GM18499 (cell line): ENCODE measurements around the gene IL4R.

Experiments used
- ATAC-seq: cut with Tn5 transposase; IDR thresholded peaks from one replicate; pipeline ENCODE4 v1.9.1; 2021; ENCODE audit warnings: moderate number of reproducible peaks; ENCODE audit not compliant: insufficient read depth, unreplicated experiment

The IL4R gene

DNA sequence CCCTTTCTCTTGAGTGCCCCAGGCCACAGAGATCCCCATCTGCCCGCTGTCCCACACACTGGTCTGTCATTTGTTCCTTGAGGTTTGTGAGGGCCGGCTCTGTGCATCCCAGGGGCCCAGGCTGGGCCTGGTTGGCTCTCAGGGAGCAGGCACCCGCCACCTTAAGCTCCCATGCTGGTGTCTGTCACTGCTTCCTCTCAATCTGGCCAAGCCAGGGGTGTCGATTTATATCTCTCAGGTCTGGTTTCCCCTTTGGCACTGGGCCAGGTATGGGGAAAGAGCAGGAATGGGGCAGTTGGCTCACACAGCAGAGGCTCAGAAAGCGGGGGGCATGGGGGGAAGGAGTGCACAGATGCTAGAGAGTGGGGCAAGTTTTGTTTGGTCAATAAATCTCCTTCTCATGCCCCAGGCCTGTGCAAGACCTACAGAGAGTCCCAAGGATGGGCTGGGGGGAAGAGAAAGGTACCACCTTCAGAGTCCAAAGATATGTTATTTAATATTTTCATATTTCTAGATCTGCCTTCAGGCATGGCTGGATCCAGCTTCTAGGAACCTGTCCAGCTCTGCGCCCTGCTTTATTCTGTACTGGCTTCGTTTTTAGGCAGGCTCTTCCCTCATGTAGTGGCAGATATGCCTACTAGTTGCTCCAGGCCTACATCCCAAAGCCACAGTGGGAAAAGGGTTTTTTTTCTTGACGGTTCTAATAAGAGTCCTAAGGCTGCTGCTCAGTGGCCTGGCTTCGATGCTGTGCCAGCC lies 34.3 kb downstream of the IL4R start:
- no peak for ATAC-seq

DNA sequence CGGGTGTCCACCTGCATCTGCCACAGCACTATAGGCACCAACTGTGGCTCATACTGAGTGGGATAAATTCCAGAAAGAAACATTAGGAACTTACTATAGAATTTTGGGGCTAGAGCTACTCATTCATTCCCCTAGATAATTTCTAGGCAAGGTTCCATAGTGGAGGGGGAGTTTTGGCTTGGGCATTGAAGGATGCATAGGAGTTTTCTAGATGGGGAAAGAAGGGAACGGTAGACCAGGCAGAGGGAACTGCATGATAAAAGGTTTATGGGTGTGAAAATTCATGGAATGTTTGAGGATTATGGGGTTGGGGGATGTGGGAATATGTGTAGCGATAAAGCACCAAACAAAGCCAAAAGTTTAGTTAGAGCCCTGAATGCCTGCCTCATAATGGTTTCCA lies 35.5 kb downstream of the IL4R start:
- no peak for ATAC-seq

DNA sequence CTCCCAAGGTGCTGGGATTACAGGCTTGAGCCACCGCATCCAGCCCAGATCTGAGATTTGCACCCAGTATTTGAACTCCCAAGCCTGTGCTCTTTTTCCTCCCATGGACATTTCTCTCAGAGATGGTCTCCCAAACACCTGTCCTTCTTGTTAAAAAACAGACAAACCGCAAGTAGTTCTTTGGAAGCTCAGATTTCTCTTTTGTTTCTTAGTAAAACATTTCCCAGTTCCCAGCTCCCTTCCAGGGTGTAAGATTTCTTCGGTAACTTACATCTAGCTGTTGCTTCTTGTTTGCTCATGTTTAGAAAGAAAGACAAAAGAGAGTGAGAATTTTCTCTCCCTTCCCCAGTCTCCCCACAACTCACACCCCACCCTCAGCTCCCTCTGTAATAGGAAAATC lies 36.2 kb downstream of the IL4R start:
- no peak for ATAC-seq

DNA sequence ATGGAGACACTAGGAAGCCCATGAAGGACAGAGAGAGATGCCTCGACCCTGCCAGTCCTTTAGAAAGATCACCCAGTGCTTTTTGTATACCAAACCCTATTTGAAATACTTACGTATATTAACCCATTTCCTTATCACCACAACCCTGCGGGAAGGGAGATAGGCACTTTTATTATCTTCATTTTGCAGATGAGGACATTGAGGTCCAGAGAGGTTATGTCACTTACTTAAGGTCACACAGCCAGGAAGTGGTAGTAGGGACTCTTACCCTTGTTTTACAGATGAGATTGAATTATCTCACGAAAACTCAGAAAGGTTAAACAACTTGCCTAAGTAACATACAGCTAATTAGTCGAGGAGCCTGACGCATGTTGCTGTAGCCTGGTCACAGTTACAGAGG lies 38.2 kb downstream of the IL4R start:
- no peak for ATAC-seq

DNA sequence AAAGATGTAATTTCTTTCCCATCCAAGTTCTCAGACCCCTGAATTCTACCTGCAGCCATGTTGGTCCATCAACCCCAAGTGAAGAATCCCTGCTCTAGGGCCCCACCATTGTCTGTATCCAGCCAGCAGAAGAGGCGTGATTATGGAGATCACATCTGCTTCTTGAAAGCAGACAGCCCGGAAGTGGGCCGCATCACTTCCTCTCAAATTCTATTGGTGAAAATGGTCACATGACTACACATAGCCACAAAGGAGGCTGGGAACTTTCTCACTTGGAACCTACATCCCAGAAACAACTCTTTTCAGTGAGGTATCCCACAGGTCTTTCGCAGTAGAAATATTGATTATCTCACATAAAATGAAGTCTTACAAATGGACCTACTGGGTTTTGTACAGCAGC lies 40.1 kb downstream of the IL4R start:
- no peak for ATAC-seq

DNA sequence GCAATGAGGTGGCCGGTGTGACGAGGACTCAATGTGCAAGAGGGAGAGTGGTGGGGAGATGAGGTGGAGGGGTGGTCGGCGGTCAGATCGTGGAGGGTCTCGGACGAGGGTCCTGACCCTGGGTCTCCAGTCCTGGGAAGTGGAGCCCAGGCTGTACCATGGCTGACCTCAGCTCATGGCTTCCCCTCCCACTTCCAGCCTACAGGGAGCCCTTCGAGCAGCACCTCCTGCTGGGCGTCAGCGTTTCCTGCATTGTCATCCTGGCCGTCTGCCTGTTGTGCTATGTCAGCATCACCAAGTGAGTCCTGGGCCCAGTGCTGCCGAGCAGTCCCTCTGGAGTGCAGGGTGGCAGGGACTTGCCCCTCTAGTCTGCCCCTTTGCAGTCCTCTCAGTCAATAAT lies 41.8 kb downstream of the IL4R start:
- no peak for ATAC-seq

DNA sequence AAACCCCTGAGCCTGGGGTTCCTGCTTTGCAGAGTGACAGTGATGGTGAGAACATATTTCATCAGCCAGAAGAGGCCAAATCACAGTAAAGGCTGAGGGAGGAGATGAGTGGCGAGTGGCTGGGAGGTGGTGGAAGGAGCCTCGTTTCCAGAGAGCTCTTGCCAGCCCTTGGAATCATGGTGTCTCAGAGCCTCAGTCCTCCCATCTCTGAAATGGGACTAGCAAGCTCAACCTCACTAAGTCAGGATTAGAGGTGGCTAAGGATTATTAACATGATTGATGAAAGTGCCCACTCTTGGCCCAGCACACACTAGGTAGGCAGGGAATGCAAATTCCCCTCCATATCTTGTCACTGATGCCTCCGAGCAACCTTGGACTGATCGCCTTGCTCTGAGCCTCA lies 43.0 kb downstream of the IL4R start:
- no peak for ATAC-seq

DNA sequence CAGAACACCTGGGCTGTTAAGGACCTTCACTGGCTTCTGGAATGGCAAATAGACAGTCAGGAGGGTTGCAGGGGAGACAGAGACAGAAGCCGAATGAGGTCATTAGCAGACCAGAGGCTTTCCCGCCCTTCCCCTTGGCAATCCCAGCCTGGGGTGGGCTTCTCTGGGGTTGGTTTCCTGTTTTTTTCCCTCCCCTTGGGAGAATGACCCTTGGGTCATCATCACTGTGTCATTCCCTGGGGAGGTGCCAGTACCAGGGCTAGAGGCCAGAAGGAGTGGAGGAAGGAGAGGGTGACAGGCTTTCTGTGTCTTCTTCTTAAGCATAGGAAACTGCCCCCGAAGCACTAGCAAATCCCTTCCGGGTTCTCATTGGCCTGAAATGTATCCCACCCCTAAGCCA lies 45.3 kb downstream of the IL4R start:
- no peak for ATAC-seq

DNA sequence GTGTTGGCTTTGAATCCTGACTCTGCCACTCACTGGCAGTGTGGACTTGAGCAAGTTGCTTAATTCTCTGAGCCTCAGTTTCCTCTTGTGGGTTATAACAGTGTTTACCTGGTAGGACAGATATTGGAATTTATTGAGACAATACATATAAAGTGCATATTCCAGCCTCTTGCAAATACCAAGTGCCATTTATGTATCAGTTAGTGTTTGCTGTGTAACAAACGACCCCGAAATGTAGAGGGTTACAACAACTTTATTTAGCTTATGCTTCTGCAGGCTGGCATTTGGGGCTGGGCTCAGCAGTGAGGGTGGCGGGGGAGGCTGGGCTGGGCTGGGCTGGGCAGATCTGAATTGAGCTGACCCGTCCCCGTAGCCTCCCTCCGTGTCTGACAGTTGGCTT lies 45.8 kb downstream of the IL4R start:
- no peak for ATAC-seq

DNA sequence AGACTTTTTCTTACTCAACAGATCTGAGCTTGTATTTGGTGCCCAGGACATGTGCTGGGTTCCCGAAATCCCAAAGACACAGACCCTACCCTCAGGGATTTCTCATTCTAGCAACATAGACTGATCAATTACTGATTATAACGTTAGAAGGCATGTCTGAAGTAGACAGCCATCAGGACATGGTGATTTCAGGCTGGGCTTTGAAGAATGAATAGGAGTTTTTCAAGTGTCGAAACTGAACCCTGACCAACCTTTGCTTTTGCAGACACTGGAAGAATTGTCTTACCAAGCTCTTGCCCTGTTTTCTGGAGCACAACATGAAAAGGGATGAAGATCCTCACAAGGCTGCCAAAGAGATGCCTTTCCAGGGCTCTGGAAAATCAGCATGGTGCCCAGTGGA lies 48.2 kb downstream of the IL4R start:
- no peak for ATAC-seq

DNA sequence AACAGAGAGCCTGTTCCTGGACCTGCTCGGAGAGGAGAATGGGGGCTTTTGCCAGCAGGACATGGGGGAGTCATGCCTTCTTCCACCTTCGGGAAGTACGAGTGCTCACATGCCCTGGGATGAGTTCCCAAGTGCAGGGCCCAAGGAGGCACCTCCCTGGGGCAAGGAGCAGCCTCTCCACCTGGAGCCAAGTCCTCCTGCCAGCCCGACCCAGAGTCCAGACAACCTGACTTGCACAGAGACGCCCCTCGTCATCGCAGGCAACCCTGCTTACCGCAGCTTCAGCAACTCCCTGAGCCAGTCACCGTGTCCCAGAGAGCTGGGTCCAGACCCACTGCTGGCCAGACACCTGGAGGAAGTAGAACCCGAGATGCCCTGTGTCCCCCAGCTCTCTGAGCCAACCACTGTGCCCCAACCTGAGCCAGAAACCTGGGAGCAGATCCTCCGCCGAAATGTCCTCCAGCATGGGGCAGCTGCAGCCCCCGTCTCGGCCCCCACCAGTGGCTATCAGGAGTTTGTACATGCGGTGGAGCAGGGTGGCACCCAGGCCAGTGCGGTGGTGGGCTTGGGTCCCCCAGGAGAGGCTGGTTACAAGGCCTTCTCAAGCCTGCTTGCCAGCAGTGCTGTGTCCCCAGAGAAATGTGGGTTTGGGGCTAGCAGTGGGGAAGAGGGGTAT lies 48.9 kb downstream of the IL4R start:
- no peak for ATAC-seq

DNA sequence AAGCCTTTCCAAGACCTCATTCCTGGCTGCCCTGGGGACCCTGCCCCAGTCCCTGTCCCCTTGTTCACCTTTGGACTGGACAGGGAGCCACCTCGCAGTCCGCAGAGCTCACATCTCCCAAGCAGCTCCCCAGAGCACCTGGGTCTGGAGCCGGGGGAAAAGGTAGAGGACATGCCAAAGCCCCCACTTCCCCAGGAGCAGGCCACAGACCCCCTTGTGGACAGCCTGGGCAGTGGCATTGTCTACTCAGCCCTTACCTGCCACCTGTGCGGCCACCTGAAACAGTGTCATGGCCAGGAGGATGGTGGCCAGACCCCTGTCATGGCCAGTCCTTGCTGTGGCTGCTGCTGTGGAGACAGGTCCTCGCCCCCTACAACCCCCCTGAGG lies 49.5 kb downstream of the IL4R start:
- no peak for ATAC-seq

DNA sequence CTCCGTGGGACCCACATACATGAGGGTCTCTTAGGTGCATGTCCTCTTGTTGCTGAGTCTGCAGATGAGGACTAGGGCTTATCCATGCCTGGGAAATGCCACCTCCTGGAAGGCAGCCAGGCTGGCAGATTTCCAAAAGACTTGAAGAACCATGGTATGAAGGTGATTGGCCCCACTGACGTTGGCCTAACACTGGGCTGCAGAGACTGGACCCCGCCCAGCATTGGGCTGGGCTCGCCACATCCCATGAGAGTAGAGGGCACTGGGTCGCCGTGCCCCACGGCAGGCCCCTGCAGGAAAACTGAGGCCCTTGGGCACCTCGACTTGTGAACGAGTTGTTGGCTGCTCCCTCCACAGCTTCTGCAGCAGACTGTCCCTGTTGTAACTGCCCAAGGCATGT lies 50.0 kb downstream of the IL4R start:
- ATAC-seq = no peak

DNA sequence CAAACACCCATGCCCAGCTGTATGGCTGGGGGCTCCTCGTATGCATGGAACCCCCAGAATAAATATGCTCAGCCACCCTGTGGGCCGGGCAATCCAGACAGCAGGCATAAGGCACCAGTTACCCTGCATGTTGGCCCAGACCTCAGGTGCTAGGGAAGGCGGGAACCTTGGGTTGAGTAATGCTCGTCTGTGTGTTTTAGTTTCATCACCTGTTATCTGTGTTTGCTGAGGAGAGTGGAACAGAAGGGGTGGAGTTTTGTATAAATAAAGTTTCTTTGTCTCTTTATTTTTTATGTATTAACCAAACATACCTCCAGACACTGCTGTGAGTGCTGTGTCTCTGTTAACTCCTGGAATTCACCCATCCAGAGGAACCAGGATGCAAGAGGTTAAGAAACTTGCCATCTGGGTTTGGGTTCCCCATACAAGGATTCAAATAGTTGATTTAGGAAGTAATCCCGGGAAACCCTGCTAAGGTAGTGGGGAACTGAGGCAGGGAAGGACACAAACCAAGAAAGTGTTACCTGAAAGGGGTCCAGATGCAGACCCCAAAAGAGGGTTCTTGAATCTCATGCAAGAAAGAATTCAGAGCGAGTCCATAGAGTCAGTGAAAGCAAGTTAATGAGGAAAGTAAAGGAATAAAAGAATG lies 50.8 kb downstream of the IL4R start:
- no peak for ATAC-seq

DNA sequence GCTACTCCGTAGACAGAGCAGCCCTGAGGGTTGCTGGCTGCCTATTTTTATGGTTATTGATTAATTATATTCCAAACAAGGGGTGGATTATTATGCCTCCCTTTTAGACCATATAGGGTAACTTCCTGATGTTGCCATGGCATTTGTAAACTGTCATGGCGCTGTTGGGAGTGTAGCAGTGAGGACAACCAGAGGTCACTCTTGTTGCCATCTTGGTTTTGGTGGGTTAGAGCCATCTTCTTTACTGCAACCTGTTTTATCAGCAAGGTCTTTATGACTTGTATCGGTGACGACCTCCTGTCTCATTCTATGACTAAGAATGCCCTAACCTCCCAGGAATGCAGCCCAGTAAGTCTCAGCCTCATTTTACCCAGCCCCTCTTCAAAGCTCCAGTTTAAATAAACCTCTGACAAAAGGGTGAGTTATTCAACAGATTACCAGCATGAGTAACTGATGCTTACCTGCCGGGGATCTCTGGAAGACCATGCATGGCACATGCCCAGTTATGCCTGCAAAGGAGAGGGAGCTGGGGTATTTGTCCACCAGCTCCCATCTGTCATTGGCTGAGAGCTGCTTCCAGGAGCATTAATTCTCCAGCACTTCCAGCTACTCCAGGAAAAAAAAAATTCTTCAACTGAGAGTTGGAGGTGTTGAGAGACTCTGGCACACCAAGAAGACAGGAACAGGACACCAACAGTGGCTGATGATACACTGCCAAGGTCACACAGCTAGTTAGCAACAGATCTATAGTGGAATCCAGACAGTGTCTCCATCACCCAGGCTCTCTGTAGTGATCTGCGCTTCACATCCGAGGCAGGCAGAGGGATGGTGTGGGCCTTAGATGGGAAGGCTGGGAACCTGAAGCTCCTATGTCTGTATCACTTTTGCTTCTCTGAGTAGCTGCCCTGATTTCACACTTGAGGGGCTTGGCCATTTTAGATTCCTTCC lies 51.6 kb downstream of the IL4R start:
- no peak for ATAC-seq

DNA sequence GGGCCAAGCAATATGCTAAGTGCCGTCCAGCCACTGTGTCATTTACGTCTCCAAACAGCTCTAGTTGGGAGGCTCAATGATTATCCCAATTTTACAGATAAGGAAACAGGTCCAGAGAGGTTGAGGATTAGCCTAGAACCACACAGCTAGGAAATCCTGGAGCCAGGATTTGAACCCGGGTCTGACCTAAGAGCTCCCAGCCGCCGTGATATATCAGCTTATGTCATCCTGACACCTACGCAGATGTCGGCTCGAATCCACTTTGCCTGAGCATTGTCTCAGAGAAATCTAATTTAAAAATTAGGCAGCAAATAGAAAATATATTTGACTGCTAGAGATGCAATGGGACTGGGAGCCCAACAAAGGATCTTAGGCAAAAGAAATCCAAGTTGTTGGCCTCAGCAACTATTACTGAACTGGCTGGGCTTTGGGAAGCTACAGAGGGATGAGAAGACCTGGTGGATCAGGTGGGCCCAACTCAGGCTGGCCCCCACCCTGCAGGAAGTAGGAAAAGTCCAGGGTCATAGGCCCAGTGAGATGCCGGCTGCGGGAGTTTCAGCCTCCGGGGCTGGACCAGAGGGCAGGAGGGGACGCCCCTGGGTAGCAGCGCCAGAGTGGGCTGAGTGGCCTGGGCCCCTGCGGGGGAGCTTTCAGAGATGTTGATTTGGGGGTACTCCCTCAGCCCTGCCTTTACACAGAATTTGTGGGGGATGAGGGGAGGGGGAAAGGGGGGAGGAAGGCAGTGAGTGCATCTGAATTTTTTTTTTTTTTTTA lies 53.1 kb downstream of the IL4R start:
- ATAC-seq = no peak

DNA sequence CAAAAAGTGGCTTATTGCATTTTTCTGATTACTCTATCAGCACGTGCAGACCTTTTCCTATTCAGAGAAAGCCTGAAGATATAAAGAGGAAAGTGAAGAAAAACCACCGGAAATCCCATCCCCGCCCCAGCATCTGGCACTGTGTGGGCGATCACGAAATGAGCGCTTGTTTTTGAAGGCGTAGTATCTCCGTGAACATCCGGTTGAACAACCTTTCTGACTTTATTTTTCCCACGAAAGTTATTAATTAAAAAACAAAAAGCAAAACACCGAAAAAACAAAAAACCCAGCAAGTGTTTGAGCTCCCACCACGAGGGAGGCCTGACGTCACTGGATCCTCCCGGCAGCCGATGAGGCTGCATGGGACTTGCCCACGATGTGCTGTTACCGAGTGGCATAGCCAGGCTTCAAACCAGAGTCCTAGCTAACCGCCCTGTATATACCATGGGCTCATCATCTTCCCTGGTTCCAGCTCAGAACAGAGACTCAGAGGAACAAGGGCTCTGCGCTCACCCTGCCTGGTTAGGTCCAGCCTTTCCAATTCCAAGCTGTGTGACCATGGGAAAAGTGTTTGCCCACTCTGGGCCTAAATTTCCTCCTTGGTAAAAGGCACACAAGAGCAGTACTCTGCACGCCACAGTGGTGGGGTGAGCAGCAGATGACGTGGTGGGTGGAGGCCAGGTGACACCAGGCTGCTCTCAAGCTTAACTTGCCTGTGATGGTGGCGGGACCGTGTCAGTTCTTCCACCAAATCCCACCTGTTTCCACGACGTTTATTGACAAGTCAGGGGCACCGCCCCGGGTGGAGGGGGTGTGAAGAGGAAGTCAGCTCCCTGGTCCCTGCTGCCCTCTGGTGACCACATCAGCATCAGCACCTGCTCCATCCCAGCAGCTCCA lies 53.9 kb downstream of the IL4R start:
- peak; percentile 44 for ATAC-seq

DNA sequence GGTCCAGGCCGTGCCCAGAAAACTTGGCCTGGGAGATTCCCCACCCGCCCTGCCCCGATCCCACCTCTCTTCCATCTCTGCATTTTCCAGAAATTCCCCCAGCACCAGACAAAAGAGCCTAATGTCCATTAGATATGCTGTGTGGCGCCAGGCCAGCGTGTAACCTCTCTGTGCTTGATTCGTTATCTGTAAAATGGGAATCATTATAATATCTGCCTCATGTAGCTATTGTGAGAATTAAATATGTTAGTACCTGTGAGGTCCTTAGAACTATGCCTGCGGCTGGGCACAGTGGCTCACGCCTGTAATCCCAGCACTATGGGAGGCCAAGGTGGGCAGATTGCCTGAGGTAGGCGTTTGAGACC lies 54.6 kb downstream of the IL4R start:
- no peak for ATAC-seq

DNA sequence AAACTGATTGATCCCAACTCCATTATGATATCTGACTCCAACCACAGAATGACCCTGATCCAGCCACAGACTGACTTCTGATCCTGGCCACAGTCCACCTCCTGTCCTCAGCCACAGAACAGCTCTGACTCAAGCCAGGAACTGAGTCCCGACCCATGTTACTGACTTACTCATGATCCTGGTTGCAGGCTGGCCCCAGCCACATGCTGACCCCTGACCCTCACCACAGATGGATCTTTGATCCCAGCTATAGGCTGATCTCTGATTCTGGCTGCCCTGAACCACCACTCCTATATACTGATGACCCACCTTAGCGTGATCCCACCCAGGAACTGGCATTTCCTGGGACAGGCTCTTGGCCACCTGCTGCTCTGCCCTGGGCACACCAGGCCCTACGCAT lies 56.0 kb downstream of the IL4R start:
- ATAC-seq = no peak
